Right lung (tissue), 5 donors: Measurements from ENCODE around the gene RIBC1. TPM values are rescaled to one million over a fixed set of nuclear protein-coding genes. Genes with fewer than 3 reads are reported as not detected.
"Not testable (repeated sequence)": the region's sequence is repeated elsewhere in the genome, so short reads cannot be mapped to it uniquely, and the experiment has no call there.

Source experiments
- DNase-seq, 2 donors: peaks; one replicate each; pipeline ENCODE4 v3.0.0-alpha.2; 2013
- polyA plus RNA-seq, 5 donors: library from polyadenylated mRNA; unstranded; fragments of 120-200 nt; gene quantifications; one replicate each; pipeline versions ENCODE4 v1.2.1 to v1.2.3, GENCODE V29; 2013; ENCODE audit warnings: inconsistent platforms in 1 of 5, low replicate concordance in 1 of 5; ENCODE audit not compliant: insufficient read length in 5 of 5, insufficient read depth in 1 of 5

RIBC1 gene
- polyA plus RNA-seq, 5 donors = 3.1 to 6.2 (median 5.6) TPM

- DNase-seq = peak; percentile 69 to 70
These were observed 11.3 kb downstream of the RIBC1 start, which contains the start of gene HSD17B10 for GRCh38 chrX:53433651-53434639. Gene HSD17B10, minus strand, starts transcription at chrX:53434370. Its CDS starts 25 bp downstream, at chrX:53434345.

DNA sequence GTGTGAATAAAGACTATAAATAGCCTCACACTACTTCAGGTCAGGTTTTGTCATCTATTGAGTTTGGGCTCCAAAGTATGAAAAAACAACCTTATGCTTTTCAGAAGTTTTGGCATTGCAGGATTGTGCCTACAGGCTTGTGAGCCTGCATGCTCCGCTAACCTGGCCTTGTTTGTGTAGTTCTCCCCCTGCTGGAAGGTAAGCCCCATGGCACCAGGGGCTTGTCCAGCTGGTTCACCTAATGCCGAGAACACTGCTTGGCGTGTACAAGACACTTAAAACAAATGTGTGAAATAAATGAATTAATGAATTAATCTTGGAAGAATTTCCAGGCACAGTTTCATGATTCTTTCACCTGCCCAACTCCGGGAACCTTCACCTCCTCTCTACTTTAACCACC, 13.3 kb downstream of the RIBC1 start:
- DNase-seq = peak in 1 of 2 donors; percentile 36

DNA sequence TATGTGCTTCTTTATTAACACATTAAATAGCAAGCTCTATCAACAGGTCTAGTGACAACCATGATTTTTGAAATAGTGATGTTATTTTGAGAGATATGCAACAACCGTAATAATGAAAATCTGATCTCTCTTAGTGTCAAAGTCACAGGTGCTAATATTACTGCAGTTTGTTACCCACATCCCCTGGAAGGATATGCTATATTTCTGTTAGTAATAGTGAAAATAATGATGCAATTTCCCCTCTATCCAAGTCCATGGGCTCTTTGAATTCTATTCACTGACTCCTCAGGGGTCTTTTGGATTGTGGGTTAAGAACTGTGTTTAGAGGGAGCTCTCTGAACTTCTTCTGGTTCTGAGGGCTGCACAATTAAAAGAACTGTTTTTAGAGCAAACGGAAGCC, 14.5 kb downstream of the RIBC1 start:
- DNase-seq = no peak

GRCh38 chrX:53438174-53438831, 15.6 kb downstream of the RIBC1 start:
- DNase-seq = no peak

DNA sequence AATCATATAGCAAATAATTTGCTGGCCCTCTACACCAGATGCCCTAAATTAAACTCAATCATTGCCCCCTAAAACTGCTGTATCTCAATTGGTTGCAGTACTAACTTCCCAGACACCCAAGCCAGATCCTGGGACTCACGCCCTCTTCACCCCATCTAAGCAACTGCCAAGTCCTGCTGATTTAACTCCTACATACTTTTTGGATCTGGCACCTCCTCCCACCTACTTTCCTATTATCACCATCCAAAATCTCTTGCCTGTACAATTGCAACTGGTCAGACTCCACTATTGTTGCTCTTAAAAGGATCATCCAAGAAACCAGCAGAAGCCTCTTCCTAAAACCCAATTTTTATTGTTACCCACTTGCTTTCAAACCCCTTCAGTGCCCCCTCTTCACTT, 16.2 kb downstream of the RIBC1 start:
- DNase-seq = no peak

- no peak for DNase-seq
These were observed 17.4 kb downstream of the RIBC1 start for GRCh38 chrX:53440101-53440500.

DNA sequence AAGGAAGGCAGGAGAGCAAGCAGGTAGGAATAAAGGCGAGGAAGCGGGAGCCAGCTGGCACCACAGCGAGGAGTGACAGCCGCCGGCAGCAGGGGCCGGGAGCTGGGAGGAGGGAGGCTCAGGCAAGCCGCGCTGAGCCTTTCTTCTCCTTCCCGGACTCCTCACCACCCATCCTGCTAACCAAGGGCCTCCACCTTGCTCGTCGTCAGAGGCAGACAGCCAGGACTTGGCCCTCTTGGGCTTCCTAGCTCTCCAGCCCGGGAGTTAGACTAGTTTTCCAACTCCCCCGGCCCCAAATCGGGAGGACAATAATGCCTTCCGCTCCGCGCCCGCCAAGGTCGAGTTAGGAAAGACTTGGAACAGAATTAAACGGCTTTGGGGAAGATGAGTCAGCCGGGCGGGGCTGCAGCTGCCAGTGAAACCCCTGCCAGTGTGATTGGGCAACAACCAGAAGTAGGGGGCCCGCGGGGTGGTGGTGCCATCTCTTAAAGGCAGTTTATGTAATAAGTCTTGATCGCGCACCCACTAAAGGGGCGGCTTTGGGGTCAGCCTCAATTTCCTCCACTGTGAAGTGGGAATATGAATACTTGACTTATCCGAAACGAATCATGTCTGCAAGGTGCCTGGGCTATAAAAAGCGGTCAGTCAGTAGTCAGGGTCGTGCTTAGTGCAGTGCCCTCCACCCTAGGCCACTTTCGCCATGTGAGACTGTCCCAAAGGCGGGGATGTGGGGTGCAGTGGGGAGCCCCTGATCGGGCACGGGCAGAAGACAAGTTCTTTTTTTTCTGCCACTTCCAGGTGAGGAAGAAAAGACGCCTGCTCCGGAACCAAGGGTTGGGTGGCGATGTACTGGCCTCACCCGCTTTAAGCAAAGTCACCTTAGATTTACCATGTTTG, 18.2 kb downstream of the RIBC1 start:
- DNase-seq = peak in 1 of 2 donors; percentile 27

DNA sequence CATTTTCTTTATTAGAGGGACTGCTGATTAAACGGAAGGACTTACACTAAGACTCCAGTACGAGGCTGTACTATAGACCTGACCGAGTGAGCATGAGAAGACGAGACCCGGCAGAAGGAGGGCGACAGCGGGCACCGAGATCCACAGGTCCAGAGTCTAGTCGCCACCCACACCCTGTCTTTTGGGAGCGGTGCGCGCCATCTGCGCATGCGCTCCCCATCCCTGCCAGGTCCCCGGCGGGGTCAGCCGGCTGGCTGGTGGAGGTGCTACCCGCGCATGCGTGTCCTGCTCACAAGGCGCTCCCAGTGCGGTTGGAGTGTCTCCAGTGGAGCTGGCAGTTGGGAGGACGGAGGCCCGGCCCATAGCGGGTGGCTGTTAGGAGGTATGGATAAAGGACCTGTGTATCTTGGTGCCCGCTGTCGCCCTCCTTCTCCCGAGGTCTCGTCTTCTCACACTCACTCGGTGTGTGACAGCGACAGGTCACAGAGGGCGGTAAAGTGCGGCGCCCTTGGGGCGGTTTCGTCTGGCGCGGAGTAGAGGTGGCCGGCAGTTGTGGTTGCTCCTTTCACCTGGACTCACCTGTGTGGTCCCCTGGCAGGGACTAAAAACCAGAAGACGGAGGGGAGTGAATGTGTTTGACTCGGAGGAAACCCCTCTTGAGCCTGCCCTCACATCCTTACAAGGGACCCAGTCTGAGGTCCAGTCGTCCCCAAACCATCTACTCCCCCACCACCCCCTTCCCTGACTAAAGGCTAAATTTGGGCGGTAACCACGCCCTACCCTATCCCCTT, 19.1 kb downstream of the RIBC1 start:
- DNase-seq = peak; percentile 30 to 46

DNA sequence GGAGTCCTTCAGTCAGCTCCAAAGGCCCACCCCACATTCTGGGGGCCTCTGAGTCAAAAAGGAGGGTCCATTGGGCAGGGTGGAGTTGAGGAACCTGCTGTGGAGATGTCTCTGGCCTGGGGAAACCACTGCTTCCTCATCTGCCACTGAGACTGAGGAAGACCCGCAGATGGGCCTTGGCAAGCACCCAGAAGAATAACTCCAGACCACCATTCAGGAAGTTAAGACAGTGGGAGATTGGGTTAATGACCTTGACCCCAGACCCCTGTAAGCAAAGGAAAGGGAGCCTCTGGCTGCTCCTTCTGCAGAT, 19.6 kb downstream of the RIBC1 start:
- DNase-seq = no peak

GRCh38 chrX:53445977-53446376, 23.3 kb downstream of the RIBC1 start:
- no peak for DNase-seq

GRCh38 chrX:53447441-53447840, 24.8 kb downstream of the RIBC1 start:
- DNase-seq = no peak

DNA sequence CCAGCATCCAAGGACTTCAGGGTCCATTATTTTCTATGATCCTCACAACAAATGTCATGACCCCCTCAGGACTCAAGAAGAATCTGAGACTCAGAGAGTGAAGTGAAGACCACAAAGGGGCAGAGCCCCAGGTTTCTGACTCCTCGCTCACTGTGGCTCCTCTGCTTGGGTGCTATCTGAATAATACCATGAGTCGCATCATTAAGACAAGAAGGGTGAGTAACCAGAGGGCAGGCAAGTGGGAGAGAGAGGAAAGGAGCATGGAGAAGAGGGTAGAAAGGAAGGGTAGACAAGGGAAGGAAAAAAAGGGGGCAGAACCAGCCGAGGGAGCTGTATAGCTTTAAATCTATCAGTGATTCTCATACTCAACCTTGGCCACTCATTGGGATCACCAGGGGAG, 27.0 kb downstream of the RIBC1 start:
- DNase-seq = no peak

DNA sequence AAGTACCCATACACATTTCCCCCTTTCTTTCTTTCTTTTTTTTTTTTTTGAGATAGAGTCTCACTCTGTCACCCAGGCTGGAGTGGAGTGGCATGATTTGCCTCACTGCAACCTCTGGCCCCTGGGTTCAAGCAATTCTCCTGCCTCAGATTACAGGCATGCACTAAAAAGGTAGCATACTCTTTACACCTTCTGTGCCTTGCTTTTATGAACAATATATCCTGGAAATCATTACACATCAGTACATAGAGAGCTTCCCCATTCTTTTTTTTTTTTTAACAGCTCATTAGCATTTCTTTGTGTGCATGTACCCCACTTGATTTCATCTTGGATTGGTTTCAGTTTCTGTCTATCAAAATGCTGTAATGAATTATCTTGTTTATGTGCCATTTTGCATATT, 30.1 kb downstream of the RIBC1 start:
- no peak for DNase-seq

DNA sequence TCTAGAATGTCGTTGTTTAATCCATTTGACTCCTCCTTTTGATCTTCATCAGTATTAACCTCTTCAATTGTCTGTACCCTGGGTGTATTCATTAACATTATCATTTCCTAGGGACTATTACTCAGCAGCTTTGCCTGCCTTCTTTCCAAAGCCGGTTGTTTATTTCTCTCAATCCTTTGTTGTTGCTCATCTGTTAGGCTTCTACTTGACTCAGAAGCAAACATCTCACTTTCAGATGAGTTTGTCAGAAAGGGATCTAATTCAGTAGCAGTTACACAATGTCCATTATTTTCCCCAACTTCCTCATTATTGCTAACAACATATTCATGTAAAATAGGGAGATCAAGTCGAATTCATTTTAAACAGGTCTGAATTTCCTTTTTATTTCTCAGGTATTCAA, 33.6 kb downstream of the RIBC1 start:
- DNase-seq = no peak

DNA sequence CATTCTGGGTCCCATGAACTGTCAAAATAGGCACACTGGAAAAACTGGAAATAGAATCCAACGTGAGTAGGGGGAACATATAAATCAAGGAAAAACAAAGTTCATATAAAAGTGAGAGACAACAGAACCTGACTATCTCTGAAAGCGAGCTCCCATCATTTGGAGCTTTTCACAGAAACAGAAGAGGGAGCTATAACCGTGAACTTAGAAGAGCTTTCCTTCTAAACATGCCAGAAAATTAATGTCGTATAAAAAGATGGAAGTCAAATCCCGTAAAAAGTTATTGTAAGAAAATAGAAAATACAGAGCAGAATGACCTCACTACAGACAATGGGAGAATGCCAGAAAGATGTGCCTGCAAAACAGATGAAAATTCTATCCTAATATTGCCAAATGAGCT, 35.4 kb downstream of the RIBC1 start:
- no peak for DNase-seq

GRCh38 chrX:53468659-53469058, 46.0 kb downstream of the RIBC1 start:
- DNase-seq = not testable (repeated sequence)

DNA sequence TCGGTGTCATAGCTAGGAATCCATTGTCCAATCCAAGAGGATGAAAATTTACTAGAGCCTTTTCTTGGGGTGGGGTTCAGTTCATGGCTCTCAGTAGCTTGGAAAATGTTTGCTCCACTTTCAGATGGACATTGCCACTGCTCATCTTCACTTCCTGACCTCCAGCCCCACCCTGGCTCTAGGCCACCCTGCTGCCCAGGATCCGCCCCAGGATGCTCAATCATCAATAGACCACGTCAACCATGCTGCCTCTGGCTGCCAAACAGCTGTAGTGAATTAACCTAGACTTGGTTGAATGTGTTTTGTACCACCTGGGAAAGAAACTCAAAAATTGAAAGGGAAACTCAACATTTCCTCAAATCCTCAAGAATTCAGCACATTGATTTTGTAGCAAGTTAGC, 48.7 kb downstream of the RIBC1 start:
- no peak for DNase-seq

GRCh38 chrX:53474707-53475106, 52.0 kb downstream of the RIBC1 start:
- DNase-seq = no peak

GRCh38 chrX:53476371-53476770, 53.7 kb downstream of the RIBC1 start:
- DNase-seq = no peak

- DNase-seq = no peak
These were observed 56.6 kb downstream of the RIBC1 start for GRCh38 chrX:53479301-53479700.
